ENCODE results near the gene PCDH10. TPM values are rescaled to one million over a fixed set of nuclear protein-coding genes. Genes with fewer than 3 reads are reported as not detected.
A peak's percentile ranks its signal among the peaks of the same experiment; 100 is the strongest.

Gene PCDH10
- polyA plus RNA-seq, 1 of the 3 experiments (the other 2 are of a cell fraction), result 0.02 TPM

DNA sequence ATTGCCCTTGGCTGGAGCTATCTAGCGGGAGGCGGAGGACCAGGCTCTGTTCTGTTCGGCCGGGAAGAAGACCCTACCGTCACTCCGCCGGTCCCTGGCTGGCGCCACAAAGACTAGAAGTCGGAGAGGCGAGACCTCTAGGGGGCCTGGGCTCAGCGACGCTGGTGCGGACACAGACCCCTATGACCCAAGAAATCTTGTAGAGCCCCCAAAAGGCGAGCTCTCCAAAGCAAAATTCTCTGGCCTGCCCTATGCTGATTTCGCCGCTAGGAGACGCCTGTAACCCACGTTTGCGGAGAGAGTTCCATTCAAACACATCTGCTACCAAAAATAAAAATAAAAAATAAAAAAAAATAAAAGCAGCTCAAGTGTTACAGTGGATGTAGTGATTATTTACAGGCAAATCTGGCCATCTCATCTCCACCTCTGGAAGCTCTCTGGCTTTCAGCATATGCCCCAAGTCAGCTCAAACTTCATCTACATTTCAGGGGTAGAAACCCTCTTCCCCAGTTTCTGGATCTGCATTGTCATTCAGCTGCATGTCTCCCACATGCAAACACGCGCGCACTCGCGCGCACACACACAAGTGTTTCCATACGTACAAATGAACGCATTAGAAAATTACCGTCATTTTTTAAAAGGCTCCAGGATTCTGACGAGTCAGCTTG is 2.4 kb upstream of the PCDH10 start:
- Histone ChIP-seq H3K9me3 (no peaks in the 10 kb centered on the region), H3K27ac (ENCODE audit: low read depth in 2 of 2, low read length in 1 of 2) (no peak overlapping the region), H3K4me1 (ENCODE audit: control insufficient read depth in 1 of 2, insufficient read depth in 2 of 2, low read depth in 1 of 2, low read length in 1 of 2) (peaks cover 0 to 18% of the 10 kb centered on the region in 2 experiments; a peak in 2 of 4 replicates), H3K27me3 (ENCODE audit: insufficient read depth) (peaks cover 60% of the 10 kb centered on the region), H3K4me3 (ENCODE audit: low read depth in 2 of 2, low read length in 1 of 2) (peak overlapping the region; percentile 12 to 48; a peak in 2 of 4 replicates), H3F3A (replicated peaks; ENCODE audit: insufficient read depth) (peaks cover 5% of the 10 kb centered on the region), H3K9ac (no peak overlapping the region), H3K79me2 (ENCODE audit: insufficient read depth) (no peaks in the 10 kb centered on the region), H2AFZ (ENCODE audit: low read depth) (no peak overlapping the region), H3K36me3 (replicated peaks in 1 of 2; ENCODE audit: control insufficient read depth in 1 of 2, insufficient read depth in 2 of 2, low read length in 1 of 2) (no peaks in the 10 kb centered on the region), H3K4me2 (peak overlapping the region; percentile 77), H3K9me2 (no peaks in the 10 kb centered on the region), H4K20me1 (ENCODE audit: insufficient read depth) (no peaks in the 10 kb centered on the region)
- TF ChIP-seq SMC3 (IDR thresholded peaks at IDR 0.05; ENCODE audit: low read depth, low read length) (peak; percentile 53), GATA2 (CRISPR knock-in tag; IDR thresholded peaks at IDR 0.05) (no peak), RAD21 (IDR thresholded peaks at IDR 0.05; ENCODE audit: low read length) (peak; percentile 82)
- TF ChIP-seq, protein P1, sequence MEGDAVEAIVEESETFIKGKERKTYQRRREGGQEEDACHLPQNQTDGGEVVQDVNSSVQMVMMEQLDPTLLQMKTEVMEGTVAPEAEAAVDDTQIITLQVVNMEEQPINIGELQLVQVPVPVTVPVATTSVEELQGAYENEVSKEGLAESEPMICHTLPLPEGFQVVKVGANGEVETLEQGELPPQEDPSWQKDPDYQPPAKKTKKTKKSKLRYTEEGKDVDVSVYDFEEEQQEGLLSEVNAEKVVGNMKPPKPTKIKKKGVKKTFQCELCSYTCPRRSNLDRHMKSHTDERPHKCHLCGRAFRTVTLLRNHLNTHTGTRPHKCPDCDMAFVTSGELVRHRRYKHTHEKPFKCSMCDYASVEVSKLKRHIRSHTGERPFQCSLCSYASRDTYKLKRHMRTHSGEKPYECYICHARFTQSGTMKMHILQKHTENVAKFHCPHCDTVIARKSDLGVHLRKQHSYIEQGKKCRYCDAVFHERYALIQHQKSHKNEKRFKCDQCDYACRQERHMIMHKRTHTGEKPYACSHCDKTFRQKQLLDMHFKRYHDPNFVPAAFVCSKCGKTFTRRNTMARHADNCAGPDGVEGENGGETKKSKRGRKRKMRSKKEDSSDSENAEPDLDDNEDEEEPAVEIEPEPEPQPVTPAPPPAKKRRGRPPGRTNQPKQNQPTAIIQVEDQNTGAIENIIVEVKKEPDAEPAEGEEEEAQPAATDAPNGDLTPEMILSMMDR (IDR thresholded peaks at IDR 0.05), result peak; percentile 96
- ChIA-PET POLR2A (no interaction called here), CTCF (interaction anchor here (0.5 to 3.7 kb wide), 44 partner anchors 8 to 1838 kb away, joined by 3 to 44 read pairs (median 4); no protein-coding TSS in a partner anchor)
- 5% methylated on average over 22 of the region's 29 CpGs for WGBS (ENCODE audit: low lambda C conversion rate)
- peak; percentile 52 for DNase-seq

DNA sequence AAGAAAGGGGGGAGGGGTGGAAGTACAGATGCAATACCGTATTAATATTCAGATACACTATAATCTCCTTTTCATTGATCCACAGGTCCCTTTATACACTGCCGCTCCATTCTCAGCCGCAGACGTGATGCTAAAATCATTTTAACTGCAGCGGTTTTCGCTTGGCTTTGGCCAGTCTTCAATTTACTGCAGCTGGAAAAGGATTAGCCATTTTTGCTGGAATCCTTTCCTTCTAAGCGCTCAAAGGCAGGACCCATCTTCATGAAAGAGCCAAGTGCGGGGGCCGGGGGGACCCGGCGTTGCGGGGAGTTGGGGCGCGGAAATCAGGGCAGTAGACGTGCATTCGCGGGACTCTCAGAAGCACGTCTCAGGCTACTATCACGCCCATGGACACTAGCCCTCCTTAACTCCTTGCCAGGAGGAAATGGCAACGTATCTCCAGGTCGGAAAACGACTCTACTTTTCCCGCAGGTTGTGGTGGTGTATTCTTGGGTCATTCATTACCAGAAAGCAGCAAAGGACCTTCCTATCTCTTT is 1.7 kb upstream of the PCDH10 start:
- Histone ChIP-seq H3K36me3 (replicated peaks in 1 of 2; ENCODE audit: control insufficient read depth in 1 of 2, insufficient read depth in 2 of 2, low read length in 1 of 2) (no peaks in the 10 kb centered on the region), H4K20me1 (ENCODE audit: insufficient read depth) (no peaks in the 10 kb centered on the region), H3F3A (replicated peaks; ENCODE audit: insufficient read depth) (peaks cover 5% of the 10 kb centered on the region), H3K4me1 (ENCODE audit: control insufficient read depth in 1 of 2, insufficient read depth in 2 of 2, low read depth in 1 of 2, low read length in 1 of 2) (peaks cover 0 to 18% of the 10 kb centered on the region in 2 experiments; a peak in 2 of 4 replicates), H3K27me3 (ENCODE audit: insufficient read depth) (peaks cover 67% of the 10 kb centered on the region), H3K9me3 (no peaks in the 10 kb centered on the region), H3K4me2 (peak overlapping the region; percentile 77), H3K9ac (no peak overlapping the region), H3K4me3 (ENCODE audit: low read depth in 2 of 2, low read length in 1 of 2) (peak overlapping the region; percentile 14 to 48; a peak in 2 of 4 replicates), H3K27ac (ENCODE audit: low read depth in 2 of 2, low read length in 1 of 2) (no peak overlapping the region), H3K79me2 (ENCODE audit: insufficient read depth) (no peaks in the 10 kb centered on the region), H2AFZ (ENCODE audit: low read depth) (no peak overlapping the region), H3K9me2 (no peaks in the 10 kb centered on the region)
- CTCF ChIA-PET, result interaction anchor here (0.6 to 3.7 kb wide), 35 partner anchors 7 to 1838 kb away, joined by 3 to 44 read pairs (median 5); no protein-coding TSS in a partner anchor
- DNase-seq, result no peak
- 3% methylated on average over 23 of the region's 23 CpGs for WGBS (ENCODE audit: low lambda C conversion rate)
- no peak for TF ChIP-seq RFX5 (IDR thresholded peaks at IDR 0.05; ENCODE audit: low read length)
- no peak for TF ChIP-seq TEAD4 (IDR thresholded peaks at IDR 0.05; ENCODE audit: borderline replicate concordance, insufficient read depth)
- peak; percentile 55; the same call in 1 of the 2 replicates for TF ChIP-seq EZH2phosphoT487 (IDR thresholded peaks at IDR 0.05; ENCODE audit: borderline replicate concordance, low read depth)
- POLR2A ChIA-PET, result no interaction called here

All from SK-N-SH (cell line).